Activated naive CD4-positive, alpha-beta T cell treated with anti-CD3 and anti-CD28 coated beads for 36 hours (primary cell): ENCODE measurements around the gene CARD14. TPM values are rescaled to one million over a fixed set of nuclear protein-coding genes. Genes with fewer than 3 reads are reported as not detected.

Source experiments
- CTCF ChIA-PET: fragments of 350-600 bp; sonication (Branson Sonifier 250); formaldehyde crosslinking; loops from one replicate; lab custom pipeline; 2021; ENCODE audit warnings: antibody characterized with exemption; lab: Charles Lee
- DNase-seq: peaks from one replicate; pipeline ENCODE4 v3.0.0-alpha.2; 2020
- H3K27ac Mint-ChIP-seq: one replicate; pipeline ENCODE4 v1.8.0; 2021; ENCODE audit warnings: mild to moderate bottlenecking, mixed read lengths
- H3K27me3 Mint-ChIP-seq: one replicate; pipeline ENCODE4 v1.8.0; 2021; ENCODE audit warnings: low read depth, mixed read lengths
- H3K36me3 Mint-ChIP-seq: one replicate; pipeline ENCODE4 v1.8.0; 2021; ENCODE audit warnings: low read depth, mixed read lengths
- H3K4me1 Mint-ChIP-seq: one replicate; pipeline ENCODE4 v1.8.0; 2021; ENCODE audit warnings: low read depth, mixed read lengths
- H3K4me3 Mint-ChIP-seq: one replicate; pipeline ENCODE4 v1.8.0; 2021; ENCODE audit warnings: mild to moderate bottlenecking, moderate library complexity, mixed read lengths
- H3K9me3 Mint-ChIP-seq: one replicate; pipeline ENCODE4 v1.8.0; 2021; ENCODE audit warnings: mixed read lengths
- intact Hi-C: fragments of 100-400 bp; cut with micrococcal nuclease; formaldehyde crosslinking; loops from one replicate; pipeline ENCODE4 v1.15.1; 2023
- total RNA-seq, 2 experiments: library from RNA; stranded (reverse); gene quantifications; one replicate each; pipeline ENCODE4 v1.2.3, GENCODE V29; 2021

The CARD14 gene
- total RNA-seq, 2 experiments from 2014 or later = not detected

GRCh38 chr17:80177986-80178595 is 8.3 kb downstream of the CARD14 start:
- Mint-ChIP-seq H3K27me3 (no peaks in the 10 kb centered on the region), H3K27ac (no peak overlapping the region), H3K4me3 (no peak overlapping the region), H3K4me1 (no peaks in the 10 kb centered on the region), H3K9me3 (no peaks in the 10 kb centered on the region), H3K36me3 (no peaks in the 10 kb centered on the region)
- CTCF ChIA-PET = no interaction called here
- intact Hi-C loops = no loop called here
- DNase-seq = no peak

GRCh38 chr17:80180192-80180591 is 10.4 kb downstream of the CARD14 start:
- Mint-ChIP-seq H3K4me1 (no peaks in the 10 kb centered on the region), H3K27ac (no peak overlapping the region), H3K4me3 (no peak overlapping the region), H3K36me3 (no peaks in the 10 kb centered on the region), H3K27me3 (no peaks in the 10 kb centered on the region), H3K9me3 (no peaks in the 10 kb centered on the region)
- intact Hi-C loops = no loop called here
- CTCF ChIA-PET = no interaction called here
- no peak for DNase-seq

GRCh38 chr17:80181431-80181830 is 11.6 kb downstream of the CARD14 start:
- Mint-ChIP-seq H3K9me3 (no peaks in the 10 kb centered on the region), H3K27ac (no peak overlapping the region), H3K4me3 (no peak overlapping the region), H3K27me3 (no peaks in the 10 kb centered on the region), H3K4me1 (no peaks in the 10 kb centered on the region), H3K36me3 (no peaks in the 10 kb centered on the region)
- intact Hi-C loops = no loop called here
- CTCF ChIA-PET = interaction anchor here (1.0 kb wide), 1 partner anchor 9 kb away, joined by 3 read pairs; no protein-coding TSS in a partner anchor
- DNase-seq = no peak

- Mint-ChIP-seq H3K27me3 (no peaks in the 10 kb centered on the region), H3K9me3 (no peaks in the 10 kb centered on the region), H3K36me3 (no peaks in the 10 kb centered on the region), H3K4me1 (no peaks in the 10 kb centered on the region), H3K4me3 (no peak overlapping the region), H3K27ac (no peak overlapping the region)
- CTCF ChIA-PET = interaction anchor here (0.5 to 1.0 kb wide), 2 partner anchors 8 to 89 kb away, joined by 3 read pairs; no protein-coding TSS in a partner anchor
- intact Hi-C loops = no loop called here
- no peak for DNase-seq
These were observed 12.5 kb downstream of the CARD14 start for GRCh38 chr17:80182118-80182844.

- no peaks in the 10 kb centered on the region for H3K27me3 Mint-ChIP-seq
- DNase-seq = no peak
- intact Hi-C loops = no loop called here
- H3K9me3 Mint-ChIP-seq = no peaks in the 10 kb centered on the region
- no peaks in the 10 kb centered on the region for H3K36me3 Mint-ChIP-seq
- no peak overlapping the region for H3K27ac Mint-ChIP-seq
- no peaks in the 10 kb centered on the region for H3K4me1 Mint-ChIP-seq
- H3K4me3 Mint-ChIP-seq = no peak overlapping the region
- CTCF ChIA-PET = no interaction called here
These were observed 13.0 kb downstream of the CARD14 start for GRCh38 chr17:80182845-80183223.

- Mint-ChIP-seq H3K27ac (no peak overlapping the region), H3K27me3 (no peaks in the 10 kb centered on the region), H3K9me3 (no peaks in the 10 kb centered on the region), H3K4me3 (no peak overlapping the region), H3K36me3 (no peaks in the 10 kb centered on the region), H3K4me1 (no peaks in the 10 kb centered on the region)
- no peak for DNase-seq
- CTCF ChIA-PET = no interaction called here
- intact Hi-C loops = no loop called here
These were observed 14.0 kb downstream of the CARD14 start for GRCh38 chr17:80183581-80184422.

GRCh38 chr17:80184423-80184714 is 14.5 kb downstream of the CARD14 start:
- Mint-ChIP-seq H3K9me3 (no peaks in the 10 kb centered on the region), H3K27ac (no peak overlapping the region), H3K36me3 (no peaks in the 10 kb centered on the region), H3K27me3 (no peaks in the 10 kb centered on the region), H3K4me1 (no peaks in the 10 kb centered on the region), H3K4me3 (no peak overlapping the region)
- CTCF ChIA-PET = no interaction called here
- intact Hi-C loops = no loop called here
- no peak for DNase-seq

- Mint-ChIP-seq H3K4me3 (no peak overlapping the region), H3K4me1 (no peaks in the 10 kb centered on the region), H3K9me3 (no peaks in the 10 kb centered on the region), H3K27me3 (no peaks in the 10 kb centered on the region), H3K27ac (no peak overlapping the region), H3K36me3 (no peaks in the 10 kb centered on the region)
- DNase-seq = no peak
- intact Hi-C loops = no loop called here
- CTCF ChIA-PET = interaction anchor here (0.6 to 1.2 kb wide), 2 partner anchors 9 to 46 kb away, joined by 3 read pairs; no protein-coding TSS in a partner anchor
These were observed 16.1 kb downstream of the CARD14 start for GRCh38 chr17:80185968-80186367.

- Mint-ChIP-seq H3K4me3 (no peak overlapping the region), H3K27ac (no peak overlapping the region), H3K9me3 (no peaks in the 10 kb centered on the region), H3K36me3 (no peaks in the 10 kb centered on the region), H3K4me1 (no peaks in the 10 kb centered on the region), H3K27me3 (no peaks in the 10 kb centered on the region)
- DNase-seq = no peak
- CTCF ChIA-PET = interaction anchor here (1.3 kb wide), 1 partner anchor 65 kb away, joined by 3 read pairs; no protein-coding TSS in a partner anchor
- intact Hi-C loops = no loop called here
These were observed 17.3 kb downstream of the CARD14 start for GRCh38 chr17:80187090-80187489.

- intact Hi-C loops = no loop called here
- no peaks in the 10 kb centered on the region for H3K36me3 Mint-ChIP-seq
- H3K27ac Mint-ChIP-seq = no peak overlapping the region
- CTCF ChIA-PET = interaction anchor here (1.3 kb wide), 1 partner anchor 64 kb away, joined by 3 read pairs; no protein-coding TSS in a partner anchor
- H3K9me3 Mint-ChIP-seq = no peaks in the 10 kb centered on the region
- DNase-seq = no peak
- no peak overlapping the region for H3K4me3 Mint-ChIP-seq
- no peaks in the 10 kb centered on the region for H3K4me1 Mint-ChIP-seq
- H3K27me3 Mint-ChIP-seq = no peaks in the 10 kb centered on the region
These were observed 17.7 kb downstream of the CARD14 start for GRCh38 chr17:80187515-80187941.

- CTCF ChIA-PET = no interaction called here
- DNase-seq = no peak
- Mint-ChIP-seq H3K27ac (no peak overlapping the region), H3K9me3 (no peaks in the 10 kb centered on the region), H3K4me1 (no peaks in the 10 kb centered on the region), H3K36me3 (no peaks in the 10 kb centered on the region), H3K4me3 (no peak overlapping the region), H3K27me3 (no peaks in the 10 kb centered on the region)
- intact Hi-C loops = loop anchor here (5.0 kb wide), 1 partner anchor 107 kb away; no protein-coding TSS in a partner anchor
These were observed 19.8 kb downstream of the CARD14 start for GRCh38 chr17:80189611-80190010.

- H3K4me1 Mint-ChIP-seq = no peaks in the 10 kb centered on the region
- H3K4me3 Mint-ChIP-seq = no peak overlapping the region
- no peaks in the 10 kb centered on the region for H3K9me3 Mint-ChIP-seq
- intact Hi-C loops = loop anchor here (5.0 kb wide), 1 partner anchor 108 kb away; no protein-coding TSS in a partner anchor
- no peak for DNase-seq
- H3K27me3 Mint-ChIP-seq = no peaks in the 10 kb centered on the region
- no peak overlapping the region for H3K27ac Mint-ChIP-seq
- CTCF ChIA-PET = interaction anchor here (0.7 kb wide), 1 partner anchor 9 kb away, joined by 3 read pairs; no protein-coding TSS in a partner anchor
- no peaks in the 10 kb centered on the region for H3K36me3 Mint-ChIP-seq
These were observed 20.9 kb downstream of the CARD14 start for GRCh38 chr17:80190716-80191115.
